ENCODE results near the gene CD6. TPM values are rescaled to one million over a fixed set of nuclear protein-coding genes. Genes with fewer than 3 reads are reported as not detected.

The CD6 gene
- total RNA-seq, 1 experiment from 2014 or later = 1.4 TPM

DNA sequence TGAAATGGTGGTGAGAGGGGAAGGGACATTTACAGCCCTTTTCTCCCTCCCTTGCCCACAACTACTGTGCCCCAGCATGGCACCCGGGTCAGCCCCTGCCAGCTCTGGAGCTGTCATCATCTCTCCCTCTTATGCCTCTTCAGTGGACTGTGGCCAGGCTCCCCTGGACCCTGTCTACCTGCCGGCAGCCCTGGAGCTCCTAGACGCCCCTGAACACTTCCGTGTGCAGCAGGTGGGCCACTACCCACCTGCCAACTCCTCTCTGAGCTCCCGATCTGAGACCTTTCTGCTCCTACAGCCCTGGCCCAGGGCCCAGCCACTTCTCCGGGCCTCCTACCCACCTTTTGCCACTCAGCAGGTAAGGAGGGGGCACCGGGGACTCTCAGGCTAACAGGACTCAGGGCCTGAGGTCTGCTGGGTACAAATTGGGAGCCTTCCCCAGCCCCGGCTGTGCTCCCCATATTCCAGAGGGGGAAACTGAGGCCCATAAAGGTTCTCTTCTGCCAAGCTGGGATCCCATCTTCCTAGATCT lies 44.4 kb upstream of the CD6 start:
- Histone ChIP-seq H3K9ac (ENCODE audit: low read length) (no peak overlapping the region), H3K27me3 (ENCODE audit: insufficient read depth, low read length) (no peaks in the 10 kb centered on the region), H4K20me1 (ENCODE audit: insufficient read depth) (no peaks in the 10 kb centered on the region), H3K4me3 (replicated peaks in 1 of 2; ENCODE audit: low read depth in 1 of 2, low read length in 2 of 2) (no peak overlapping the region), H3K9me3 (ENCODE audit: control insufficient read depth in 1 of 2, insufficient read depth in 1 of 2, low read depth in 1 of 2, low read length in 2 of 2) (no peaks in the 10 kb centered on the region), H2AFZ (ENCODE audit: low read depth, low read length, poor library complexity, severe bottlenecking) (no peak overlapping the region), H3K27ac (ENCODE audit: low read depth, low read length) (no peak overlapping the region), H3K9me2 (ENCODE audit: insufficient read depth) (no peaks in the 10 kb centered on the region), H3K36me3 (ENCODE audit: control insufficient read depth in 1 of 2, insufficient read depth in 2 of 2, low read length in 2 of 2) (peaks cover 17 to 22% of the 10 kb centered on the region in 2 experiments; a peak in 3 of 4 replicates), H3K4me1 (ENCODE audit: control insufficient read depth in 1 of 2, insufficient read depth in 2 of 2, low read length in 2 of 2) (peaks cover 18 to 26% of the 10 kb centered on the region in 2 experiments), H3K4me2 (ENCODE audit: low read length) (no peak overlapping the region), H3K79me2 (ENCODE audit: insufficient read depth, low read length) (no peaks in the 10 kb centered on the region; the same call in 1 of the 2 replicates)
- ChIA-PET CTCF (no interaction called here), RAD21 (ENCODE audit: low non-redundant PET in 1 of 2, low total read pairs in 2 of 2, uncharacterized antibody in 2 of 2, unreplicated experiment in 2 of 2) (no interaction called here), POLR2A (no interaction called here)
- TF ChIP-seq EGR1 (IDR thresholded peaks at IDR 0.05; ENCODE audit: low read depth) (no peak), ZBTB33 (IDR thresholded peaks at IDR 0.05; ENCODE audit: extremely low read depth, insufficient replicate concordance, low read length) (no peak), REST (IDR thresholded peaks at IDR 0.05; ENCODE audit: low read depth) (no peak), EZH2 (IDR thresholded peaks at IDR 0.05) (no peak), SIN3A (IDR thresholded peaks at IDR 0.05; ENCODE audit: low read depth) (no peak), ZNF274 (IDR thresholded peaks at IDR 0.05; ENCODE audit: low read depth, low read length) (no peak), CTCF (IDR thresholded peaks at IDR 0.05 in 2 of 3, conservative IDR thresholded peaks at IDR 0.05 in 1 of 3; ENCODE audit: borderline replicate concordance in 1 of 3, insufficient read depth in 1 of 3, low read depth in 2 of 3, low read length in 2 of 3) (no peak), SRF (IDR thresholded peaks at IDR 0.05; ENCODE audit: low read depth) (no peak), ELF1 (IDR thresholded peaks at IDR 0.05; ENCODE audit: borderline replicate concordance, low read depth) (no peak), CBX3 (IDR thresholded peaks at IDR 0.05; ENCODE audit: low read depth) (no peak), TCF7L2 (IDR thresholded peaks at IDR 0.05; ENCODE audit: borderline replicate concordance, extremely low read depth, insufficient read depth, insufficient read length) (no peak), YY1 (IDR thresholded peaks at IDR 0.05; ENCODE audit: extremely low read depth, insufficient replicate concordance, low read depth, low read length) (no peak), SP1 (IDR thresholded peaks at IDR 0.05; ENCODE audit: low read depth) (no peak), CEBPB (IDR thresholded peaks at IDR 0.05; ENCODE audit: low read depth) (no peak), POLR2AphosphoS5 (IDR thresholded peaks at IDR 0.05; ENCODE audit: low read depth, low read length) (no peak), JUND (IDR thresholded peaks at IDR 0.05) (no peak), ZFX (IDR thresholded peaks at IDR 0.05) (no peak), RAD21 (IDR thresholded peaks at IDR 0.05; ENCODE audit: low read depth) (no peak)
- TF ChIP-seq, protein P1, sequence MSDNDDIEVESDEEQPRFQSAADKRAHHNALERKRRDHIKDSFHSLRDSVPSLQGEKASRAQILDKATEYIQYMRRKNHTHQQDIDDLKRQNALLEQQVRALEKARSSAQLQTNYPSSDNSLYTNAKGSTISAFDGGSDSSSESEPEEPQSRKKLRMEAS (IDR thresholded peaks at IDR 0.05) = no peak
- TF ChIP-seq, protein P2, sequence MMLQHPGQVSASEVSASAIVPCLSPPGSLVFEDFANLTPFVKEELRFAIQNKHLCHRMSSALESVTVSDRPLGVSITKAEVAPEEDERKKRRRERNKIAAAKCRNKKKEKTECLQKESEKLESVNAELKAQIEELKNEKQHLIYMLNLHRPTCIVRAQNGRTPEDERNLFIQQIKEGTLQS (IDR thresholded peaks at IDR 0.05) = no peak
- no peak for ATAC-seq
- intact Hi-C loops (cut with micrococcal nuclease) = no loop called here
- no TSS peak for BruUV-seq (replicated peaks)
- DNase-seq (ENCODE audit: low read depth, low spot score) = no peak

All from HCT116 (cell line).